ENCODE measurements around the gene MED8. TPM values are rescaled to one million over a fixed set of nuclear protein-coding genes. Genes with fewer than 3 reads are reported as not detected.

Gene MED8
- total and polyA plus RNA-seq, 2 of the 4 experiments (the other 2 are of a cell fraction) = 61.1 to 120 TPM

GRCh38 chr1:43354471-43354870 lies 35.1 kb downstream of the MED8 start:
- Histone ChIP-seq H2BK15ac (ENCODE audit: low read depth, low read length) (0 out of 3 replicates have a peak overlapping the region, but pooled peaks have one; percentile 71), H3K4me2 (ENCODE audit: low read depth, low read length) (no peak overlapping the region), H3K9me3 (ENCODE audit: control insufficient read depth, insufficient read depth, low read length) (no peaks in the 10 kb centered on the region), H3K56ac (ENCODE audit: extremely low read depth, insufficient read depth, low read length) (no peak overlapping the region), H3K9ac (ENCODE audit: low read depth, low read length) (no peak overlapping the region), H3K4me1 (ENCODE audit: control insufficient read depth, insufficient read depth, low read length) (peaks cover 15% of the 10 kb centered on the region), H4K20me1 (ENCODE audit: insufficient read depth, low read length) (peaks cover 3% of the 10 kb centered on the region; the same call in 1 of the 2 replicates), H2AK5ac (ENCODE audit: low read depth, low read length) (peak overlapping the region; percentile 62; the same call in 1 of the 2 replicates), H2BK120ac (ENCODE audit: low read depth, low read length) (no peak overlapping the region), H4K8ac (ENCODE audit: low read depth in 2 of 2, low read length in 2 of 2) (0 out of 4 replicates have a peak overlapping the region, but pooled peaks of 1 of the 2 experiments have one; percentile 17), H2BK5ac (ENCODE audit: low read depth, low read length, poor library complexity, severe bottlenecking) (peak overlapping the region; percentile 37), H3K27ac (ENCODE audit: insufficient read depth, low read length) (no peak overlapping the region), H3K9me1 (ENCODE audit: insufficient read depth, low read length) (peaks cover 9% of the 10 kb centered on the region), H3K79me1 (ENCODE audit: low read depth in 1 of 2, low read length in 2 of 2) (peaks cover 0 to 7% of the 10 kb centered on the region in 2 experiments; a peak in 2 of 4 replicates), H2AFZ (replicated peaks; ENCODE audit: low read length, poor library complexity) (peak overlapping the region; percentile 25), H3K36me3 (ENCODE audit: control insufficient read depth, insufficient read depth, low read length) (no peaks in the 10 kb centered on the region), H2AK9ac (replicated peaks; ENCODE audit: low read depth, low read length, poor library complexity) (peak overlapping the region; percentile 75), H3K18ac (ENCODE audit: low read depth, low read length) (no peak overlapping the region), H3K23ac (ENCODE audit: low read depth, low read length) (0 out of 2 replicates have a peak overlapping the region, but pooled peaks have one; percentile 10), H3K4ac (ENCODE audit: low read depth, low read length) (peak overlapping the region; percentile 24; the same call in 1 of the 2 replicates), H4K5ac (ENCODE audit: low read depth, low read length) (no peak overlapping the region), H3K27me3 (ENCODE audit: control insufficient read depth, insufficient read depth, low read length) (no peaks in the 10 kb centered on the region), H2BK20ac (ENCODE audit: low read depth, low read length) (peak overlapping the region; percentile 36; the same call in 1 of the 2 replicates), H3K14ac (replicated peaks; ENCODE audit: low read depth, low read length) (no peak overlapping the region; the same call in 1 of the 2 replicates), H4K91ac (ENCODE audit: insufficient read depth, low read depth, low read length) (peak overlapping the region; percentile 17; the same call in 1 of the 2 replicates), H3K4me3 (ENCODE audit: insufficient read depth, low read depth, low read length) (no peak overlapping the region)
- dilution Hi-C loops (cut with HindIII; ENCODE audit: low sequenced_read_pairs, unreplicated experiment) = no loop called here
- TF ChIP-seq RCOR1 (IDR thresholded peaks at IDR 0.05; ENCODE audit: insufficient replicate concordance, low read length) (no peak), ELK1 (IDR thresholded peaks at IDR 0.05; ENCODE audit: borderline replicate concordance, low read depth, low read length) (no peak), CEBPB (IDR thresholded peaks at IDR 0.05; ENCODE audit: low read depth, low read length) (no peak; the same call in 1 of the 2 replicates)
- no peak for DNase-seq
- BruUV-seq (replicated peaks) = no TSS peak
- ATAC-seq (ENCODE audit: low read depth) = no peak
- intact Hi-C loops (cut with micrococcal nuclease) = no loop called here
- ChIA-PET POLR2A (ENCODE audit: unreplicated experiment) (no interaction called here), CTCF (no interaction called here)
- in situ Hi-C loops (cut with MboI; ENCODE audit: low sequenced_read_pairs) = loop anchor here (10.0 kb wide), 1 partner anchor 120 kb away; no protein-coding TSS in a partner anchor
- 73% methylated on average over 2 of the region's 2 CpGs; no CpG with 5 or more reads in 1 of the 2 experiments for WGBS, 2 experiments (ENCODE audit: extremely low coverage in 2 of 2, insufficient read length in 1 of 2)

Measured in IMR-90 (cell line).